B cell (primary cell): ENCODE results near the gene ADK. TPM values are rescaled to one million over a fixed set of nuclear protein-coding genes. Genes with fewer than 3 reads are reported as not detected.

ENCODE experiments used
- ATAC-seq: fragments of 200-7000 bp; cut with Tn5 transposase; one replicate; pipeline ENCODE4 v1.10.0; 2021; ENCODE audit warnings: low read depth, mild to moderate bottlenecking, moderate number of reproducible peaks, moderate library complexity
- CTCF ChIA-PET: fragments of 350-600 bp; sonication (Branson Sonifier 250); formaldehyde crosslinking; loops from one replicate; lab custom pipeline; 2021; ENCODE audit warnings: antibody characterized with exemption, inconsistent platforms; lab: Charles Lee
- POLR2A ChIA-PET: fragments of 350-600 bp; sonication (Branson Sonifier 250); formaldehyde crosslinking; loops from one replicate; lab custom pipeline; 2021; ENCODE audit warnings: antibody characterized with exemption; lab: Charles Lee
- DNase-seq: peaks from one replicate; pipeline ENCODE4 v3.0.0; 2013
- H2AFZ ChIP-seq: 2 replicates; pipeline ENCODE4 v1.6.1; 2012; ENCODE audit warnings: mild to moderate bottlenecking, low read depth, low read length; ENCODE audit not compliant: insufficient read depth, poor library complexity, severe bottlenecking
- H3K27ac ChIP-seq, 2 donors: 1 replicate in 1 of 2; 2 replicates in 1 of 2; pipeline ENCODE4 v1.5.1; 2012 to 2013; ENCODE audit warnings: low read length in 2 of 2, mild to moderate bottlenecking in 2 of 2, moderate library complexity in 1 of 2
- H3K27me3 ChIP-seq, 4 experiments: fragments of 200-600 bp in 1 of 4; sonication (generic) in 1 of 4; replicated peaks in 1 of 4; 1 replicate in 2 of 4; 2 replicates in 2 of 4; pipeline versions ENCODE4 v1.6.1 to v1.7.0; 2013 to 2016; ENCODE audit warnings: low read length in 3 of 4, mild to moderate bottlenecking in 2 of 4, mixed read lengths in 1 of 4, moderate library complexity in 1 of 4; ENCODE audit not compliant: insufficient read depth in 4 of 4, control insufficient read depth in 3 of 4; ENCODE audit errors: control extremely low read depth in 1 of 4
- H3K36me3 ChIP-seq, 2 experiments: replicated peaks in 1 of 2; 1 replicate in 1 of 2; 2 replicates in 1 of 2; pipeline versions ENCODE4 v1.6.1 to v1.7.1; 2013; ENCODE audit warnings: low read length in 1 of 2; ENCODE audit not compliant: insufficient read depth in 2 of 2, control insufficient read depth in 1 of 2; ENCODE audit errors: control extremely low read depth in 1 of 2, extremely low read depth in 1 of 2
- H3K4me1 ChIP-seq, 2 donors: fragments of 200-600 bp in 1 of 2; sonication (generic) in 1 of 2; 1 replicate in 1 of 2; 2 replicates in 1 of 2; pipeline versions ENCODE4 v1.5.1 to v1.6.1; 2013 to 2017; ENCODE audit warnings: low read length in 2 of 2; ENCODE audit not compliant: control insufficient read depth in 2 of 2, insufficient read depth in 2 of 2
- H3K4me2 ChIP-seq: replicated peaks from 2 replicates; pipeline ENCODE3; 2012; ENCODE audit warnings: mild to moderate bottlenecking, low read depth, low read length; ENCODE audit not compliant: poor library complexity, severe bottlenecking
- H3K4me3 ChIP-seq, 5 experiments: fragments of 200-600 bp in 1 of 5; sonication (generic) in 1 of 5; 1 replicate in 3 of 5; 2 replicates in 2 of 5; pipeline versions ENCODE4 v1.5.1 to v1.7.0; 2011 to 2016; ENCODE audit warnings: low read length in 4 of 5, mild to moderate bottlenecking in 4 of 5, low read depth in 2 of 5, control low read depth in 1 of 5, moderate library complexity in 1 of 5; ENCODE audit not compliant: insufficient read depth in 1 of 5; ENCODE audit errors: control extremely low read depth in 1 of 5, extremely low read depth in 1 of 5
- H3K79me2 ChIP-seq: fragments of 200-600 bp; sonication (generic); one replicate; pipeline ENCODE4 v1.6.0; 2016; ENCODE audit warnings: low read length; ENCODE audit not compliant: control insufficient read depth, insufficient read depth
- H3K9ac ChIP-seq: fragments of 200-600 bp; sonication (generic); 2 replicates; pipeline ENCODE4 v1.6.1; 2017; ENCODE audit warnings: mild to moderate bottlenecking, low read length, moderate library complexity
- H3K9me3 ChIP-seq, 3 donors: one replicate each; pipeline versions ENCODE4 v1.6.1 to v1.7.1; 2013; ENCODE audit warnings: low read length in 2 of 3; ENCODE audit not compliant: control insufficient read depth in 2 of 3, insufficient read depth in 1 of 3; ENCODE audit errors: control extremely low read depth in 1 of 3
- H4K20me1 ChIP-seq: 2 replicates; pipeline ENCODE4 v1.6.0; 2012; ENCODE audit warnings: mild to moderate bottlenecking, low read length; ENCODE audit not compliant: insufficient read depth, control insufficient read depth, poor library complexity, severe bottlenecking
- H3K27ac Mint-ChIP-seq: one replicate; pipeline ENCODE4 v1.8.0; 2021; ENCODE audit warnings: mixed read lengths
- H3K27me3 Mint-ChIP-seq: one replicate; pipeline ENCODE4 v1.8.0; 2021; ENCODE audit warnings: mixed read lengths
- H3K4me1 Mint-ChIP-seq: one replicate; pipeline ENCODE4 v1.8.0; 2021; ENCODE audit warnings: mixed read lengths
- H3K4me3 Mint-ChIP-seq: one replicate; pipeline ENCODE4 v1.8.0; 2021; ENCODE audit warnings: mixed read lengths
- H3K9me3 Mint-ChIP-seq: one replicate; pipeline ENCODE4 v1.8.0; 2022; ENCODE audit warnings: mixed read lengths; ENCODE audit not compliant: insufficient read depth
- EZH2 ChIP-seq: IDR thresholded peaks from 2 replicates; pipeline ENCODE4 v1.6.1; 2012; ENCODE audit warnings: borderline replicate concordance, low read depth, mild to moderate bottlenecking, moderate library complexity, low read length; ENCODE audit not compliant: insufficient read depth, poor library complexity, severe bottlenecking
- WGBS: methylation state at CpG from one replicate; pipeline ENCODE4 v1.1.5; 2013; ENCODE audit warnings: missing lambda C conversion rate; ENCODE audit not compliant: insufficient coverage; 5-methylcytosine and 5-hydroxymethylcytosine counted together
- intact Hi-C: fragments of 100-400 bp; cut with micrococcal nuclease; formaldehyde crosslinking; loops from one replicate; pipeline ENCODE4 v1.10.0; 2022
- polyA plus RNA-seq: library from polyadenylated mRNA; depleted of rRNA; stranded (reverse); fragments of >200 nt; gene quantifications from 2 replicates; pipeline ENCODE4 v1.2.3, GENCODE V29; 2012
- total RNA-seq, 2 donors: library from RNA; stranded (reverse); fragments of 120-200 nt in 1 of 2; gene quantifications; 1 replicate in 1 of 2; 2 replicates in 1 of 2; pipeline versions ENCODE4 v1.2.3 to v1.2.4, GENCODE V29; 2013 to 2022
- TF ChIP-seq, protein P1 (sequence below): fragments of 200-600 bp; IDR thresholded peaks from one replicate; pipeline ENCODE4 v1.8.0; 2022; ENCODE audit warnings: antibody characterized with exemption, mild to moderate bottlenecking

Gene ADK
- total and polyA plus RNA-seq, 2 donors (not counting 1 experiment from before 2014, with no cell fraction given) = 37.2 to 52.6 TPM

DNA sequence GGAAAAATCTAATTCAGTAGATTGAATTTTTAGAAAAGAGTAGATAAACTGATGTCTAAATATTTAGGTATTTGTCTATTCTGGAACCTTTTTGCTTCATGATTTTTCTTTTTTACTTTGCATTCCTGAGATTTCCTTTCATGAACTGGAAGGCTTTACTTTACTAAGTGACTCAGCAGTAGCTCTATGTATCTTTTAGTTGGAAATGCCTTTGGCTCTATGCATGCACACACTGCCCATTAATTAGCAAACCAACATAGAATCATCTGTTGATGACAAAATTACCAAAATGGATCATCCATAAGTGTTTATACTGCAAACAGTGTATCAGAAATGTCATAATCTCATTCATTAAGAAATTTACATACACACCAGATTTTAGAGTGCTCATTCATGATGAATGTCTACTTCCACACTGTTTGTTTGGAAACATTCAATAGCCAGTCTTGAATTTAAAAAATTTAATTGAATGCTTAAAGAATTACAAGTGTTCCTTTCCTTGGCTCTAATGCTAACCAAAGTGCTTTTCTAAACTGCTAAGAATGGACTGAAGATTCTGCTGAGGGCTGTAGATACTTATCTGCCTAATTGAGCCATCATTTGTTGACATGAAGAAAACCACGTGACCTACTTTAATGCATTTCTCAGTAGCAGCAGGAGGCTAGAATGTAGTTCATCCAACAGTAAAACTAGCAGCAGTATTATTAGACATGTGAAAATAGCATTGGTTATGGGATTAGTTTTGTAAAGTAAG is 282.0 kb downstream of the ADK start:
- DNase-seq (no peak), ATAC-seq (no peak)
- TF ChIP-seq, protein P1, sequence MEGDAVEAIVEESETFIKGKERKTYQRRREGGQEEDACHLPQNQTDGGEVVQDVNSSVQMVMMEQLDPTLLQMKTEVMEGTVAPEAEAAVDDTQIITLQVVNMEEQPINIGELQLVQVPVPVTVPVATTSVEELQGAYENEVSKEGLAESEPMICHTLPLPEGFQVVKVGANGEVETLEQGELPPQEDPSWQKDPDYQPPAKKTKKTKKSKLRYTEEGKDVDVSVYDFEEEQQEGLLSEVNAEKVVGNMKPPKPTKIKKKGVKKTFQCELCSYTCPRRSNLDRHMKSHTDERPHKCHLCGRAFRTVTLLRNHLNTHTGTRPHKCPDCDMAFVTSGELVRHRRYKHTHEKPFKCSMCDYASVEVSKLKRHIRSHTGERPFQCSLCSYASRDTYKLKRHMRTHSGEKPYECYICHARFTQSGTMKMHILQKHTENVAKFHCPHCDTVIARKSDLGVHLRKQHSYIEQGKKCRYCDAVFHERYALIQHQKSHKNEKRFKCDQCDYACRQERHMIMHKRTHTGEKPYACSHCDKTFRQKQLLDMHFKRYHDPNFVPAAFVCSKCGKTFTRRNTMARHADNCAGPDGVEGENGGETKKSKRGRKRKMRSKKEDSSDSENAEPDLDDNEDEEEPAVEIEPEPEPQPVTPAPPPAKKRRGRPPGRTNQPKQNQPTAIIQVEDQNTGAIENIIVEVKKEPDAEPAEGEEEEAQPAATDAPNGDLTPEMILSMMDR = no peak
- no peak for TF ChIP-seq EZH2
- no peaks in the 10 kb centered on the region for H3K9me3 Mint-ChIP-seq
- H3K4me2 ChIP-seq = no peak overlapping the region
- H3K4me3 Mint-ChIP-seq = no peak overlapping the region
- no peaks in the 10 kb centered on the region for H3K27me3 Mint-ChIP-seq
- no peaks in the 10 kb centered on the region for H3K27me3 ChIP-seq
- WGBS = no CpG with 5 or more reads among the region's 1 CpG
- no peaks in the 10 kb centered on the region for H3K9me3 ChIP-seq
- H3K27ac ChIP-seq = no peak overlapping the region
- ChIA-PET POLR2A (no interaction called here), CTCF (no interaction called here)
- H3K79me2 ChIP-seq = no peaks in the 10 kb centered on the region
- no peaks in the 10 kb centered on the region for H4K20me1 ChIP-seq
- peaks cover 6 to 10% of the 10 kb centered on the region in 2 experiments for H3K36me3 ChIP-seq
- no peaks in the 10 kb centered on the region for H3K4me1 Mint-ChIP-seq
- intact Hi-C loops = no loop called here
- H3K4me3 ChIP-seq = no peak overlapping the region
- no peak overlapping the region for H3K9ac ChIP-seq
- H3K4me1 ChIP-seq = no peaks in the 10 kb centered on the region
- no peak overlapping the region for H3K27ac Mint-ChIP-seq
- no peak overlapping the region for H2AFZ ChIP-seq

DNA sequence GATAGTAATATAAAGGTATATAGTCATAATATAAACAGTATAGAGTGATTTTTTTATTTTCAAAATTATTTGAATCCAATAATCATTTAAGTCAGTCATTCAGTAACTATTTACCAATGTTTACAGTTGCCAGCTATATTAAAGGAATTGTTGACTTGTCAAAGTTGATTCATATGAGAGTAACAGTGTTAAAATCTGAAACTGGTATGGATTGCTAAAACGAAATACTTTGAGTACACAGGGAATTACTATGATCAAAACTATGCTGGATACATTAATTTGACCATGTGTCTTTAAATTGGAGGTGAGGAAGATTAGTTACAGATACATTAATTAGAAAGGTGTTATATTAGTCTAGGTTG is 282.6 kb downstream of the ADK start:
- H4K20me1 ChIP-seq = no peaks in the 10 kb centered on the region
- Mint-ChIP-seq H3K4me3 (no peak overlapping the region), H3K27ac (no peak overlapping the region), H3K9me3 (no peaks in the 10 kb centered on the region), H3K27me3 (no peaks in the 10 kb centered on the region), H3K4me1 (no peaks in the 10 kb centered on the region)
- H3K9ac ChIP-seq = no peak overlapping the region
- H3K9me3 ChIP-seq = no peaks in the 10 kb centered on the region
- no CpG with 5 or more reads among the region's 1 CpG for WGBS
- no peak overlapping the region for H2AFZ ChIP-seq
- DNase-seq (no peak), ATAC-seq (no peak)
- no peaks in the 10 kb centered on the region for H3K79me2 ChIP-seq
- H3K4me2 ChIP-seq = no peak overlapping the region
- H3K27me3 ChIP-seq = no peaks in the 10 kb centered on the region
- no peak for TF ChIP-seq EZH2
- TF ChIP-seq, protein P1 = no peak
- CTCF ChIA-PET = no interaction called here
- POLR2A ChIA-PET = no interaction called here
- H3K36me3 ChIP-seq = peaks cover under 1 to 7% of the 10 kb centered on the region in 2 experiments
- no peak overlapping the region for H3K4me3 ChIP-seq
- intact Hi-C loops = no loop called here
- H3K4me1 ChIP-seq = no peaks in the 10 kb centered on the region
- no peak overlapping the region for H3K27ac ChIP-seq
